ENCODE results near the gene ATXN10. TPM values are rescaled to one million over a fixed set of nuclear protein-coding genes. Genes with fewer than 3 reads are reported as not detected.

Gene ATXN10
- total and polyA plus RNA-seq, 10 of the 15 experiments (the other 5 are each of a cell fraction or from before 2014, with no cell fraction given), result 29.2 to 249 (median 146) TPM

DNA sequence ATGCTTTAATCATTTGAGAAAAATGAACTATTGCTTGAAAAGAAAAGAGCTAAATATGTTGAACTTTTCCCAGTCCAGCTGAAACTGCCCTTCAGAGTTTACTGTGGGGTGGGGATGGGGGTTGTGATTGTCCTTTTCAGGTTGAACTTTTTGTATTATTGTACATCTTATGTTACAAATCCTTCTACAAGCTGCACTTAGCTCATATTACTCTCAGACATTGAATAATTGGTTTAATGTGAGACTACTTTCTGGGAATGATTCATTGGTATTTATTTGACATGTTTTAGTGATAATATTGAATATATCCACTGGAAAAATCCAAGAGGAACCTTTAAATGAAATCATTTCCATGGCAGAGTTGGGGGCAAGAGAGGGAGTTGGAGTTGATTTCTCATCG is 84.9 kb downstream of the ATXN10 start:
- FAIRE-seq, result no peak
- no peaks in the 10 kb centered on the region for H3K79me2 ChIP-seq (ENCODE audit: control insufficient read depth, insufficient read depth, low read length)
- H3K9me3 ChIP-seq (replicated peaks; ENCODE audit: control insufficient read depth, insufficient read depth, low read length), result no peaks in the 10 kb centered on the region
- WGBS (ENCODE audit: insufficient coverage, insufficient replicate concordance, low lambda C conversion rate, missing lambda C conversion rate), result 100% methylated on average over 1 of the region's 1 CpG
- intact Hi-C loops (cut with micrococcal nuclease; ENCODE audit: unreplicated experiment), result no loop called here
- H3K9ac ChIP-seq (ENCODE audit: control insufficient read depth, insufficient read depth, low read length), result no peak overlapping the region
- ChIA-PET RAD21 (ENCODE audit: unreplicated experiment) (no interaction called here), POLR2A (no interaction called here), SMC1A (ENCODE audit: uncharacterized antibody, unreplicated experiment) (no interaction called here), CTCF (no interaction called here)
- peaks cover 9 to 15% of the 10 kb centered on the region in 2 experiments for H3K36me3 ChIP-seq (ENCODE audit: control insufficient read depth in 2 of 2, insufficient read depth in 2 of 2, low read length in 1 of 2)
- H3K27me3 ChIP-seq (replicated peaks in 1 of 2; ENCODE audit: control insufficient read depth in 2 of 2, insufficient read depth in 2 of 2, low read length in 1 of 2), result no peaks in the 10 kb centered on the region
- no peak for ATAC-seq
- DNase-seq (ENCODE audit: low read depth, low spot score), result no peak
- no peak overlapping the region for H3K4me3 ChIP-seq
- H3K27ac ChIP-seq (ENCODE audit: control insufficient read depth, insufficient read depth), result no peak overlapping the region
- TF ChIP-seq PAX8 (IDR thresholded peaks at IDR 0.05) (no peak), ZNF217 (IDR thresholded peaks at IDR 0.05) (no peak), ATF7 (IDR thresholded peaks at IDR 0.05; ENCODE audit: low read depth) (no peak), CBFB (IDR thresholded peaks at IDR 0.05; ENCODE audit: low read depth) (no peak), SUZ12 (IDR thresholded peaks at IDR 0.05; ENCODE audit: unreplicated experiment) (no peak), MTA2 (IDR thresholded peaks at IDR 0.05; ENCODE audit: low read depth) (no peak), FOXM1 (IDR thresholded peaks at IDR 0.05; ENCODE audit: low read depth, low read length) (no peak)
- TF ChIP-seq, protein P1, sequence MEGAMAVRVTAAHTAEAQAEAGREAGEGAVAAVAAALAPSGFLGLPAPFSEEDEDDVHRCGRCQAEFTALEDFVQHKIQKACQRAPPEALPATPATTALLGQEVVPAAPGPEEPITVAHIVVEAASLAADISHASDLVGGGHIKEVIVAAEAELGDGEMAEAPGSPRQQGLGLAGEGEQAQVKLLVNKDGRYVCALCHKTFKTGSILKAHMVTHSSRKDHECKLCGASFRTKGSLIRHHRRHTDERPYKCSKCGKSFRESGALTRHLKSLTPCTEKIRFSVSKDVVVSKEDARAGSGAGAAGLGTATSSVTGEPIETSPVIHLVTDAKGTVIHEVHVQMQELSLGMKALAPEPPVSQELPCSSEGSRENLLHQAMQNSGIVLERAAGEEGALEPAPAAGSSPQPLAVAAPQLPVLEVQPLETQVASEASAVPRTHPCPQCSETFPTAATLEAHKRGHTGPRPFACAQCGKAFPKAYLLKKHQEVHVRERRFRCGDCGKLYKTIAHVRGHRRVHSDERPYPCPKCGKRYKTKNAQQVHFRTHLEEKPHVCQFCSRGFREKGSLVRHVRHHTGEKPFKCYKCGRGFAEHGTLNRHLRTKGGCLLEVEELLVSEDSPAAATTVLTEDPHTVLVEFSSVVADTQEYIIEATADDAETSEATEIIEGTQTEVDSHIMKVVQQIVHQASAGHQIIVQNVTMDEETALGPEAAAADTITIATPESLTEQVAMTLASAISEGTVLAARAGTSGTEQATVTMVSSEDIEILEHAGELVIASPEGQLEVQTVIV (IDR thresholded peaks at IDR 0.05; ENCODE audit: borderline replicate concordance, partially characterized antibody), result no peak
- TF ChIP-seq, protein P2, sequence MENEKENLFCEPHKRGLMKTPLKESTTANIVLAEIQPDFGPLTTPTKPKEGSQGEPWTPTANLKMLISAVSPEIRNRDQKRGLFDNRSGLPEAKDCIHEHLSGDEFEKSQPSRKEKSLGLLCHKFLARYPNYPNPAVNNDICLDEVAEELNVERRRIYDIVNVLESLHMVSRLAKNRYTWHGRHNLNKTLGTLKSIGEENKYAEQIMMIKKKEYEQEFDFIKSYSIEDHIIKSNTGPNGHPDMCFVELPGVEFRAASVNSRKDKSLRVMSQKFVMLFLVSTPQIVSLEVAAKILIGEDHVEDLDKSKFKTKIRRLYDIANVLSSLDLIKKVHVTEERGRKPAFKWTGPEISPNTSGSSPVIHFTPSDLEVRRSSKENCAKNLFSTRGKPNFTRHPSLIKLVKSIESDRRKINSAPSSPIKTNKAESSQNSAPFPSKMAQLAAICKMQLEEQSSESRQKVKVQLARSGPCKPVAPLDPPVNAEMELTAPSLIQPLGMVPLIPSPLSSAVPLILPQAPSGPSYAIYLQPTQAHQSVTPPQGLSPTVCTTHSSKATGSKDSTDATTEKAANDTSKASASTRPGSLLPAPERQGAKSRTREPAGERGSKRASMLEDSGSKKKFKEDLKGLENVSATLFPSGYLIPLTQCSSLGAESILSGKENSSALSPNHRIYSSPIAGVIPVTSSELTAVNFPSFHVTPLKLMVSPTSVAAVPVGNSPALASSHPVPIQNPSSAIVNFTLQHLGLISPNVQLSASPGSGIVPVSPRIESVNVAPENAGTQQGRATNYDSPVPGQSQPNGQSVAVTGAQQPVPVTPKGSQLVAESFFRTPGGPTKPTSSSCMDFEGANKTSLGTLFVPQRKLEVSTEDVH (IDR thresholded peaks at IDR 0.05; ENCODE audit: low read depth, partially characterized antibody), result no peak
- TF ChIP-seq, protein P3, sequence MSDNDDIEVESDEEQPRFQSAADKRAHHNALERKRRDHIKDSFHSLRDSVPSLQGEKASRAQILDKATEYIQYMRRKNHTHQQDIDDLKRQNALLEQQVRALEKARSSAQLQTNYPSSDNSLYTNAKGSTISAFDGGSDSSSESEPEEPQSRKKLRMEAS (IDR thresholded peaks at IDR 0.05; ENCODE audit: low read depth, low read length), result no peak
- TF ChIP-seq, protein P4, sequence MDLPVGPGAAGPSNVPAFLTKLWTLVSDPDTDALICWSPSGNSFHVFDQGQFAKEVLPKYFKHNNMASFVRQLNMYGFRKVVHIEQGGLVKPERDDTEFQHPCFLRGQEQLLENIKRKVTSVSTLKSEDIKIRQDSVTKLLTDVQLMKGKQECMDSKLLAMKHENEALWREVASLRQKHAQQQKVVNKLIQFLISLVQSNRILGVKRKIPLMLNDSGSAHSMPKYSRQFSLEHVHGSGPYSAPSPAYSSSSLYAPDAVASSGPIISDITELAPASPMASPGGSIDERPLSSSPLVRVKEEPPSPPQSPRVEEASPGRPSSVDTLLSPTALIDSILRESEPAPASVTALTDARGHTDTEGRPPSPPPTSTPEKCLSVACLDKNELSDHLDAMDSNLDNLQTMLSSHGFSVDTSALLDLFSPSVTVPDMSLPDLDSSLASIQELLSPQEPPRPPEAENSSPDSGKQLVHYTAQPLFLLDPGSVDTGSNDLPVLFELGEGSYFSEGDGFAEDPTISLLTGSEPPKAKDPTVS (IDR thresholded peaks at IDR 0.05; ENCODE audit: low read depth, low read length), result no peak
- no peaks in the 10 kb centered on the region; the same call in 1 of the 2 replicates for H4K20me1 ChIP-seq (ENCODE audit: control insufficient read depth, insufficient read depth)
- in situ Hi-C loops (cut with MboI), result no loop called here
- no peak overlapping the region for H2AFZ ChIP-seq (ENCODE audit: control insufficient read depth, low read depth, low read length)
- no peak overlapping the region for H3K4me2 ChIP-seq (ENCODE audit: control insufficient read depth, insufficient read depth)
- no TSS peak for BruUV-seq (replicated peaks)
- peaks cover 3% of the 10 kb centered on the region; the same call in 1 of the 2 replicates for H3K4me1 ChIP-seq (ENCODE audit: control insufficient read depth, insufficient read depth, low read length)

Data from GM12878 (cell line).